Measurements from ENCODE around the gene CARD6. TPM values are rescaled to one million over a fixed set of nuclear protein-coding genes. Genes with fewer than 3 reads are reported as not detected.

Gene CARD6
- total and polyA plus RNA-seq, 10 of the 15 experiments (the other 5 are each of a cell fraction or from before 2014, with no cell fraction given) = 0.29 to 1.2 (median 0.62) TPM

- intact Hi-C loops (cut with micrococcal nuclease; ENCODE audit: unreplicated experiment) = loop anchor here (10.0 kb wide), 1 partner anchor 353 kb away; no protein-coding TSS in a partner anchor
- ChIA-PET CTCF (no interaction called here), RAD21 (ENCODE audit: unreplicated experiment) (no interaction called here), SMC1A (ENCODE audit: uncharacterized antibody, unreplicated experiment) (no interaction called here), POLR2A (no interaction called here)
- Histone ChIP-seq H3K27me3 (replicated peaks in 1 of 2; ENCODE audit: control insufficient read depth in 2 of 2, insufficient read depth in 2 of 2, low read length in 1 of 2) (no peaks in the 10 kb centered on the region), H3K79me2 (ENCODE audit: control insufficient read depth, insufficient read depth, low read length) (peaks cover 20% of the 10 kb centered on the region), H3K36me3 (ENCODE audit: control insufficient read depth in 2 of 2, insufficient read depth in 2 of 2, low read length in 1 of 2) (peaks cover 2 to 7% of the 10 kb centered on the region in 2 experiments; a peak in 3 of 4 replicates), H3K9ac (ENCODE audit: control insufficient read depth, insufficient read depth, low read length) (no peak overlapping the region), H3K4me2 (ENCODE audit: control insufficient read depth, insufficient read depth) (no peak overlapping the region), H3K9me3 (replicated peaks; ENCODE audit: control insufficient read depth, insufficient read depth, low read length) (no peaks in the 10 kb centered on the region), H2AFZ (ENCODE audit: control insufficient read depth, low read depth, low read length) (no peak overlapping the region), H3K27ac (ENCODE audit: control insufficient read depth, insufficient read depth) (no peak overlapping the region), H3K4me1 (ENCODE audit: control insufficient read depth, insufficient read depth, low read length) (0 out of 2 replicates have a peak, but pooled peaks cover under 1% of the 10 kb centered on the region), H3K4me3 (no peak overlapping the region), H4K20me1 (ENCODE audit: control insufficient read depth, insufficient read depth) (no peaks in the 10 kb centered on the region)
- BruUV-seq (replicated peaks) = no TSS peak
- DNase-seq (ENCODE audit: low read depth, low spot score) (no peak), ATAC-seq (no peak), FAIRE-seq (no peak)
- TF ChIP-seq POU2F2 (IDR thresholded peaks at IDR 0.05; ENCODE audit: borderline replicate concordance, low read depth, low read length) = 0 out of 3 replicates have a peak, but pooled peaks have one; percentile 19
- TF ChIP-seq TCF12 (IDR thresholded peaks at IDR 0.05; ENCODE audit: low read depth, low read length) = no peak
- WGBS (ENCODE audit: insufficient coverage, insufficient replicate concordance, low lambda C conversion rate, missing lambda C conversion rate) = 84% methylated on average over 6 of the region's 6 CpGs
- in situ Hi-C loops (cut with MboI) = loop anchor here (5.0 to 10.0 kb wide), 3 partner anchors 81 to 1763 kb away; partner anchors contain the start of genes RICTOR and TTC33
Observed at GRCh38 chr5:40838086-40838485, 3.1 kb upstream of the CARD6 start.

DNA sequence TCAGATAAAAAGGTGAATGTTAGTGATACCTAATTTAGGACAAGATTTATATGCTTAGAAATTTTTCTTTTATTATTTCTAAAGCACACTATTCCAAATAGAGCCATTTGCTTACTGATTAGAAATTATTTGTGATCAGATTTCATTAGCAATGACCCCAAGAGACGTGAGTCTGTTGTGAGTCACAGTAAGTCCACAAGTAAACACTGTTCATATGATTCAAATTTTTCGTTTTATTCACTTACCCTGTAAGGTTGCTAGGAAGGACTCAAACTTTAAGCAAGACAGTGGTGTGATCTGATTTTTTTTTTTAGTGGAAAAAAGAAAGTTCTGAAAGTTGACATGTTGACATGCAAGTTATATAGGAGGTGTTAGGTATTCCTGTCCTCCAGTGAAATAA is 1.2 kb downstream of the CARD6 start:
- no TSS peak for BruUV-seq (replicated peaks)
- TF ChIP-seq NFYA (IDR thresholded peaks at IDR 0.05; ENCODE audit: borderline replicate concordance, low read depth, low read length) (no peak), POLR2A (IDR thresholded peaks at IDR 0.05; ENCODE audit: low read depth, low read length) (no peak), MYB (IDR thresholded peaks at IDR 0.05; ENCODE audit: borderline replicate concordance, low read depth, low read length) (no peak), NRF1 (conservative IDR thresholded peaks at IDR 0.05; ENCODE audit: low read depth, low read length) (no peak), PRDM15 (CRISPR knock-in tag; IDR thresholded peaks at IDR 0.05) (no peak), FOS (IDR thresholded peaks at IDR 0.05; ENCODE audit: borderline replicate concordance, extremely low read depth, insufficient read length) (no peak), BACH1 (IDR thresholded peaks at IDR 0.05; ENCODE audit: borderline replicate concordance) (no peak), CREM (IDR thresholded peaks at IDR 0.05; ENCODE audit: low read depth) (no peak)
- TF ChIP-seq, protein P1, sequence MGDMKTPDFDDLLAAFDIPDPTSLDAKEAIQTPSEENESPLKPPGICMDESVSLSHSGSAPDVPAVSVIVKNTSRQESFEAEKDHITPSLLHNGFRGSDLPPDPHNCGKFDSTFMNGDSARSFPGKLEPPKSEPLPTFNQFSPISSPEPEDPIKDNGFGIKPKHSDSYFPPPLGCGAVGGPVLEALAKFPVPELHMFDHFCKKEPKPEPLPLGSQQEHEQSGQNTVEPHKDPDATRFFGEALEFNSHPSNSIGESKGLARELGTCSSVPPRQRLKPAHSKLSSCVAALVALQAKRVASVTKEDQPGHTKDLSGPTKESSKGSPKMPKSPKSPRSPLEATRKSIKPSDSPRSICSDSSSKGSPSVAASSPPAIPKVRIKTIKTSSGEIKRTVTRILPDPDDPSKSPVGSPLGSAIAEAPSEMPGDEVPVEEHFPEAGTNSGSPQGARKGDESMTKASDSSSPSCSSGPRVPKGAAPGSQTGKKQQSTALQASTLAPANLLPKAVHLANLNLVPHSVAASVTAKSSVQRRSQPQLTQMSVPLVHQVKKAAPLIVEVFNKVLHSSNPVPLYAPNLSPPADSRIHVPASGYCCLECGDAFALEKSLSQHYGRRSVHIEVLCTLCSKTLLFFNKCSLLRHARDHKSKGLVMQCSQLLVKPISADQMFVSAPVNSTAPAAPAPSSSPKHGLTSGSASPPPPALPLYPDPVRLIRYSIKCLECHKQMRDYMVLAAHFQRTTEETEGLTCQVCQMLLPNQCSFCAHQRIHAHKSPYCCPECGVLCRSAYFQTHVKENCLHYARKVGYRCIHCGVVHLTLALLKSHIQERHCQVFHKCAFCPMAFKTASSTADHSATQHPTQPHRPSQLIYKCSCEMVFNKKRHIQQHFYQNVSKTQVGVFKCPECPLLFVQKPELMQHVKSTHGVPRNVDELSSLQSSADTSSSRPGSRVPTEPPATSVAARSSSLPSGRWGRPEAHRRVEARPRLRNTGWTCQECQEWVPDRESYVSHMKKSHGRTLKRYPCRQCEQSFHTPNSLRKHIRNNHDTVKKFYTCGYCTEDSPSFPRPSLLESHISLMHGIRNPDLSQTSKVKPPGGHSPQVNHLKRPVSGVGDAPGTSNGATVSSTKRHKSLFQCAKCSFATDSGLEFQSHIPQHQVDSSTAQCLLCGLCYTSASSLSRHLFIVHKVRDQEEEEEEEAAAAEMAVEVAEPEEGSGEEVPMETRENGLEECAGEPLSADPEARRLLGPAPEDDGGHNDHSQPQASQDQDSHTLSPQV (IDR thresholded peaks at IDR 0.05) = no peak

More for the DNA sequence above, 1.2 kb downstream of the CARD6 start:
- ChIA-PET RAD21 (ENCODE audit: unreplicated experiment) (no interaction called here), CTCF (no interaction called here), SMC1A (ENCODE audit: uncharacterized antibody, unreplicated experiment) (no interaction called here), POLR2A (no interaction called here)
- H3K27me3 ChIP-seq (replicated peaks in 1 of 2; ENCODE audit: control insufficient read depth in 2 of 2, insufficient read depth in 2 of 2, low read length in 1 of 2) = no peaks in the 10 kb centered on the region
- no peak overlapping the region for H3K4me3 ChIP-seq
- DNase-seq (ENCODE audit: low read depth, low spot score) (no peak), FAIRE-seq (no peak), ATAC-seq (peak; percentile 29)
- no peaks in the 10 kb centered on the region for H3K79me2 ChIP-seq (ENCODE audit: control insufficient read depth, insufficient read depth, low read length)
- H3K36me3 ChIP-seq (ENCODE audit: control insufficient read depth in 2 of 2, insufficient read depth in 2 of 2, low read length in 1 of 2) = no peaks in the 10 kb centered on the region
- H2AFZ ChIP-seq (ENCODE audit: control insufficient read depth, low read depth, low read length) = no peak overlapping the region; the same call in 1 of the 2 replicates
- H3K9ac ChIP-seq (ENCODE audit: control insufficient read depth, insufficient read depth, low read length) = no peak overlapping the region
- H3K9me3 ChIP-seq (replicated peaks; ENCODE audit: control insufficient read depth, insufficient read depth, low read length) = no peaks in the 10 kb centered on the region
- no peaks in the 10 kb centered on the region for H3K4me1 ChIP-seq (ENCODE audit: control insufficient read depth, insufficient read depth, low read length)
- no peak overlapping the region for H3K27ac ChIP-seq (ENCODE audit: control insufficient read depth, insufficient read depth)
- 82% methylated on average over 2 of the region's 2 CpGs for WGBS (ENCODE audit: insufficient coverage, insufficient replicate concordance, low lambda C conversion rate, missing lambda C conversion rate)
- H3K4me2 ChIP-seq (ENCODE audit: control insufficient read depth, insufficient read depth) = no peak overlapping the region; the same call in 1 of the 2 replicates
- in situ Hi-C loops (cut with MboI) = no loop called here
- H4K20me1 ChIP-seq (ENCODE audit: control insufficient read depth, insufficient read depth) = no peaks in the 10 kb centered on the region
- intact Hi-C loops (cut with micrococcal nuclease; ENCODE audit: unreplicated experiment) = no loop called here

Data from GM12878 (cell line).